Activated T-helper 9 cell treated with anti-CD3 and anti-CD28 coated beads, Interleukin-2, amount 50 U/mL, for 16 hours (primary cell): Measurements from ENCODE around the gene CCNL2.
"Not testable (repeated sequence)": the region's sequence is repeated elsewhere in the genome, so short reads cannot be mapped to it uniquely, and the experiment has no call there.

Experiments
- DNase-seq: peaks from one replicate; pipeline ENCODE4 v3.0.0-alpha.2; 2020; ENCODE audit warnings: low read depth

CCNL2 gene

DNA sequence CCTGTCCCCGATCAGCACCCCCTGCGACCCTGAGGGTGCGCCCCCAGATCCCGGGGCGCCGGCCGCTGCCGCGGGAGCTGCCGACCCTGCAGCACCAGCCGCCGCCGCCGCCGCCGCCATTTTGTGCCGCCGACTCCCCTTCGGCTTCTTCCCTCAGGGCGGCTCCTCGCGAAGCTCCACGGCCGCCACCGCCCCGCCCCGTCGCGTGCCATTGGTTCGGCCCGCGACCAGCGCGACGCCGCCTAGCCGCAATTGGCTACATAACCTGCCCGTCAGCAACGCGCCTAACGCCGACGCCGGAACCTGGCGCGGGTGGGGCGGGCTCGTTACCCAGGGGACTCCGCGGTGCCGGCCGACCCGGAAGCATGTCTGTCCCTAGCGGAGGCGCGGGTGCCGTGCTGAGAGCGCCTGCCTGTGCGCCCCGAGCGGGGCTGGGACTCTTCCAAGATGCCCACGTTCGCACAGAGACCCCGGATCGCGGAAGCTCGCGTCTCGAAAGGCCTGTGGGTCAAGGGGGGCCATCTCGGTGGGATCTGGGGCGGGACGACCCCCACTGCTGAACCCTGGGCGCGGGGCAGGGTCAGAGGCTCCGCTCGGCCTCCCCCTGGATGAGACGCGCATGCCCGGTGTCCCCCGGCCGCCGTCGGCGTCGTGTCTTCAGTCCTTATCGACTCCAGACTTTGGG, at the start of gene CCNL2:
Gene CCNL2 (minus strand): TSS at position 149 of the 685 bp plus-strand sequence. CDS start 29 bp downstream, at position 120.
- peak; percentile 100 for DNase-seq

DNA sequence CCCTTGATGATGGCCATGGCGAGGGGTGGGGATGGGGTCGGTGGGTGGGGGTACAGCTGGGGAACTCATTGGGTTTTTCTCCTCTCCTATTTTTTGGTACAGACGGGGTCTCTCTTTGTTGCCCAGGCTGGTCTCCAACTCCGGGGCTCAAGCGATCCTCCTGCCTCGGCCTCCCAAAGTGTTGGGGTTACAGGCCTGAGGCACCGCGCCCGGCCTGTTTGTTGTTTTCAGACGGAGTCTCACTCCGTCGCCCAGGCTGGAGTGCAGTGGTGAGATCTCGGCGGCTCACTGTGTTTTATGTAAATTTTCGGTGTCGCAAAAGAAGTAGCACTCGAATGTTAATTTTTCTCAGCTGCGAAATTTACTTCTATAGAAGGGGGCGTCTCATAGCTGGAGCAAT, 47.5 kb upstream of the CCNL2 start:
- not testable (repeated sequence) for DNase-seq

DNA sequence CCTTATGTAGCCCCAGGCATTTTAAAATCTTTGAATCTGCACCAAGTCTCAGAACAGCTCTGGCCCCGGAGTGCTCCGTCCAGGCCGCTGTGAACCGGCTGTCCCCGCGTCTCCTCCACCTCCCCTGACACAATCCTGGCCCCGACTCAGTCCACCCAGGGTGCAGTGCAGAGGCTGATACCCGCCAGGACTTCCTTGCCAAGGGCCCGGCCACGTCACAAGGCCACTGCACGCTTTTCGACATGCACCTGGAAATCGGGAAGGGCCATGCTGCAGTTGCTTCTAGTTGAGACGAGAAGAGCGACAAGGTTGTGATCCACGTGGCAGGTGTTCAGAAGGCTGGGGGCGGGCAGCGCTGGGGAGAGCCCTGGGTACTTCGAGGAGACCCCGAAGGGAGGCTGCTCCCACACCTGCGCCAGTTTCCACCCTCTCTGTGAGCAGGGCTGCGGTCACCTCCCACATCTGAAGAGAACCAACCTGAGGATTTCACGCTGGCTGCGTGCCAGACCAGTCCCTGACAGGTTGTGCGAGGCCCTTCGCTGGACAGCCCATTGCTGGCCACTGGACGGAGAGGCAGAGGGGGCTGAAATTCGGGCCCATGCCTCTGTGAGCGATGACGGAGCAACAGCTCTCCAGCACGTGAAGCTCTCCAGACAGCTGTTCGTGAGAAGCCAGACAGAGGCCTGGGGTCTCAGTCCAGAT, 43.1 kb upstream of the CCNL2 start:
- no peak for DNase-seq

DNA sequence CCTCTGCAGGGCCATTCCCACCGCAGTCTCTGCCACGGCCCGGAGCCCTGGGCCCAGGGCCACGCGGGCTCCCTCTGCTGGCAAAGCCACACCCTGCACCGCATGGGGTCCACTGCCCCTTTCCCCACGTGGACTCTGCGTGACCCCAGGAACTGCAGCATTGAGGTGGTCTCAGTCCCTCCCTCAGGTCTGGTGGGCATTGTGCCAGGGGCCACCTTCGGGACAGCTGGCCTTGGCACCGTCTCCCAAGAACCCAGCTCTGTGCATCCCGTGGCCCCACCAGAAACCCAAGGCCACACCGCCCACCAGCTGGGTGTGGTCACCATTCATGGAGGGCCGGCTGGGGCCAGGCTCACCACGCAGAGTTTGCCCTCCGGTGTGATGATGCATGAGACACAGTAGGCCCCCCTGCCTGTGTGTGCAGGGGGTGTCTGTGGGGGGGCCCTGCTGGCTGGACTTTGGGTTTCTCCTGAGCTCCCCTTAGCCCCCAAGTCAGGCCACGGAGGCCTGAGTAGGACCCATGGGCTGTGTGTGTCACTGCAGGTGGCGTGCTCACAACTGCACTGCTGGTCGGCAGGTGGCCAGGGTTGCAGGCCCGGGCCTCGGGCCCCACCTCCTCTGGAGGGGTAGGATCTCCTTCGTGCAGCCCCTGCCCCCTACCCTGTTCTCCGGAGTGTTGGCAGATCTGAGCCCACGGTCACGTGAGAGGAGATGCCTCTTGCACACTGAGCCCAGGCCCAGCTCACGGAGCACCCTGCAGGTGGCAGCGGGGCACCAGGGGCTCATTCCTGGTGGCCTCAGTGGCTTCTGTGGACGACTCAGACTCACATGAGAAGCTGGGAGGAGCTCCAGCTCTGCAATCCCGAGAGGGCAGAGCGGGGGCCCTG, 42.1 kb upstream of the CCNL2 start:
- DNase-seq = peak; percentile 39

DNA sequence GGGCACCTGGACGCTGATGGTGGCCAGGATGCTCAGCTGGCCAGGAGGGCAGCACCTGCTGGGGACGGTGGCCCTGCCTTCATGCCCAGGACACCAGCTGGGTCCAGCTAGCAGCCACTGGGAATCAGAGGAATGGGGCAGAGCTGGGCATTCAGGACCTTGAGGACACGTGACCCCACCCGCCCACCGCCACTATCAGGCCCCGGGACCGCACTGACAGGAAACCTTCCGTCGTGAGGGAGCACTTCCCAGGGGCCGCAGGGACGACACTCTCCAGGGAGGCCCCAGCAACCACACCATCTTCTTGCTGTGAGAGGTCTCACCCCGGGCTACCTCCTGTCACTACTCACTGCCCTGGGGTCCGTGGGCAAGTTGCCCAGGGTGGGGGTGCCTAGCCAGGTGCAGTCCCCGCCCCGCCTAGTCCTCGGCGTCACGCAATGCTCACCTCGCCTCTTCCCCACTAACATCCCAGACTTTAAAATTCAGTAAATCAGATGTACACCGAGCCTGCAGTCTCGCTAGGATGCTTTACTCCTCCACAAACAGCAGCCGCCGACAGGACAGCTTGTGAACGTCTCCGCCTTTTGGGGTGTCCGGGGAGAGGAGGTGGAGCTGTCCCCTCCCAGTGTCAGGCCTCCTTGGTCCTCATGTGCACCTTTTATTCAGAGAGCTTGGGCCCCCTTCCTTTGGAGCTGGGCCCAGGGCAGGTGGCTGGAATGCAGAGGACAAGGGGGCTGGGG, 41.3 kb upstream of the CCNL2 start:
- DNase-seq = no peak

DNA sequence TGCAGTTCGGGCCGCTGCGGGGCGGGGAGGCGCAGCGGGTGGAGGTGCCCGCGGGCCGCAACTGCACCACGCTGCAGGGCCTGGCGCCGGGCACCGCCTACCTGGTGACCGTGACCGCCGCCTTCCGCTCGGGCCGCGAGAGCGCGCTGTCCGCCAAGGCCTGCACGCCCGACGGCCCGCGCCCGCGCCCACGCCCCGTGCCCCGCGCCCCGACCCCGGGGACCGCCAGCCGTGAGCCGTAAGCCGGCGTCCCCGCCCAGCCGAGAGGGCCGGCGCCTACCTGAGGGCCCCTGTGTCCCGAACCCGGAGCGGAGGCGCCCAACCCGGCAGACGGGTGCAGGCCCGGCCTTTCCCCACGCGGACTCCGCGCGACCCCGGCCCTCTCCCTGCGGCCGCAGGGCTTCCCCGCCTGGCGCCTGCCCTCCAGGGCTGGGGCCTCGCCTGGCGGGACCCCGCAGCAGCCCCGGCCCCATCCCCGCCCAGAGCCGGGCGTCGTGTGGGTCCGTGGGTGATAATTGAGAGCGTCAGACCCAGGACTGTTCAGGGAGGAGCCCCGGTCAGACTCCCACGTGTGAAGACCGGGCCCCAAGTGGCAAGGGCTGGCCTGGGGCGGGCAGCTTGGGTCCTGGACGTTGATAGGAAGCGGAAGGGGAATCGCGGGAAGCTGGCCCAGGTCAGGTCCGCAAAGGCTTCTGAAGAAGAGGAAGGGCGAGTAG, 40.6 kb upstream of the CCNL2 start:
- DNase-seq = no peak

DNA sequence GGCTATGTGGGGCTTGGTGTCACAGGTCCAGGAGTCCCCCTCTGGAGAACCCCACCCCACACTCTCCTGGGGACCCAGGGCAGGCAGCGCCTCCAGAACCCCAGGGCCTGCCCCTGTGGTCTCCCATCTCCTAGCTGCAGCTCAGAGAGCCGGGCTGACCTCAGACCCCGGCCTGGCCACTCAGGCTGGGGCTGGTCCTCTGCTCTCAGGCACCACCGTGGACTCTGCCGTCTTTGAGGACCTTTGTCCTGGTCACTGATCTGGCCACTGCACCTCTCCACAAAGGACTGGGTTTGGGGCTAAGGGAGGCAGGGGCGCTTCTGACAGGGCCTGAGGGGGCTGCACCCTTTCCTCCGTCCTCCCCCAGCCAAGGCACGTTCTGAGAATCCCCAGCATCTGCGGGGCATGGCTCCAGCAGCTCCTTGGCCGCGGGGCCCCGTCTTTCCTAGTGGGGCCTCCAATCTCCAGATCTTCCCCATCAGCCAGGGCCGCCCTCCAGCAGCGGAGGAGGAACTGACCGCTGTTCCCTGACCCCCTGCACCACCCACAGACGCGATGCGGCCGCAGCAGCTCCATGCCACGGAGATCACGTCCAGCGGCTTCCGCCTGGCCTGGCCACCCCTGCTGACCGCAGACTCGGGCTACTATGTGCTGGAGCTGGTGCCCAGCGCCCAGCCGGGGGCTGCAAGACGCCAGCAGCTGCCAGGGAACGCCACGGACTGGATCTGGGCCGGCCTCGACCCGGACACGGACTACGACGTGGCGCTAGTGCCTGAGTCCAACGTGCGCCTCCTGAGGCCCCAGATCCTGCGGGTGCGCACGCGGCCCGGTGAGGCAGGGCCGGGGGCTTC, 39.6 kb upstream of the CCNL2 start:
- no peak for DNase-seq

DNA sequence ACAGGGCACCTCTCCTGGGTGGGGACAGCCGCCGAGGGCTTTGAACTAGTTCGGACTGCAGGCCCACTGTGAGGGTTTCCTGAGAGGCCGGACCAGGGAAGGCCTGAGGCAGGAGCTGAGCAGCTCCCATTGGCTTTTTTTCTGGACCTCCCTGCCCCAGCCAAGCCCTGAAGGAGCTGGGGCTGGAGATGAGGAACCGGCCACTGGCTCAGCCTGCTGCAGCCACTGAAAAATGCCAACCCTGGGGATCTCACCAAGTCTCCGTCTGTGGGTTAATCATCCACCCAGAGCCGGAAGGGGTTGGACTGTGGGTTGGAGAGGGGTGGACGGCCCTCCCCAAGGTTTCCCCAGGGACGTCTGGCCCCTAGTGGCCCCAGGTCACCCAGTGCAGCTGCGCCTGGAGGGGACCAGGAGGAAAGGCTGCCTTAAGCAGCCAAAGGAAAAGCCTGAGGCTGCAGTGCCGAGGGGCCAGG, 38.8 kb upstream of the CCNL2 start:
- DNase-seq = no peak

DNA sequence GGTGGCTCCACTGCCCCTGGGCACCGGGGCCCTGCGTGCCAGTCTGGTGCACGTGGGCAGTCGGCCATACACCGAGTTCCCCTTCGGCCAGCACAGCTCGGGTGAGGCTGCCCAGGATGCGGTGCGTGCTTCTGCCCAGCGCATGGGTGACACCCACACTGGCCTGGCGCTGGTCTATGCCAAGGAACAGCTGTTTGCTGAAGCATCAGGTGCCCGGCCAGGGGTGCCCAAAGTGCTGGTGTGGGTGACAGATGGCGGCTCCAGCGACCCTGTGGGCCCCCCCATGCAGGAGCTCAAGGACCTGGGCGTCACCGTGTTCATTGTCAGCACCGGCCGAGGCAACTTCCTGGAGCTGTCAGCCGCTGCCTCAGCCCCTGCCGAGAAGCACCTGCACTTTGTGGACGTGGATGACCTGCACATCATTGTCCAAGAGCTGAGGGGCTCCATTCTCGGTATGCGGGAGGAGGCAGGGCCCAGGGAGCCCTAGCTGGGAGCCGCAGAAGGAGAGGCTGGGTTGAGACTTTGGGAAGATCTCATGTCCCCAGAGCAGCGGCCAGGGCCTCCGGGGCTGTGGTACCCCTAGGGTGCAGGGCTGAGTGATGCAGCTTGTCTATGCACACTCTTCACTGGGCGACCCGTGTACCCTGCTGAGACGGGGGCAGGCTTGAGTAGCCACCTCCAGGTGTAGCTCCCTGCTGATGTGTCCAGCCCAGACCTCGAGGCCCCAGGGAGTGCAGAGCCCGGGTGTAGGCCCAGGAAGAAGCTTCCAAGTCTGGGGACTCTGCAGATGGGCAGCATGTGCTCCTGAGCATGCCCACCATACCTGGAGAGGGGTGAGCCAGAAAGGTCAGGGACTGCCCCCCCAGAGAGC, 38.1 kb upstream of the CCNL2 start:
- no peak for DNase-seq

DNA sequence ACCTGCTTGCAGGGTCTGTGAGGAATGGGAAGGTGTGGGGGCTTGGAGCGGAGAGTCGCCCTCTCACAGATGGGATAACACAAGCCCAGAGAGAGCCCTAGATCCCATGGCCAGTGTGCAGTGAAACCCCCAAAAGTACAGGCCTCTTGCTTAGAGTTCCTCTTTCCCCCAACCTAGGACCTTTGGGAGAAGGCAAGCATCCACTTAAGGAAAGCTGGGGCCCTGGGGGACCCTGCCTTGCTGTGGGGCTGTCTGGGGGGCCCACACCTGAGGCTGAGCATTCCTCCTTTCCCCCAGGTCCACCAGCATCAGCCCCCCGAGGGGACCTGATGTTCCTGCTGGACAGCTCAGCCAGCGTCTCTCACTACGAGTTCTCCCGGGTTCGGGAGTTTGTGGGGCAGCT, 37.5 kb upstream of the CCNL2 start:
- no peak for DNase-seq

DNA sequence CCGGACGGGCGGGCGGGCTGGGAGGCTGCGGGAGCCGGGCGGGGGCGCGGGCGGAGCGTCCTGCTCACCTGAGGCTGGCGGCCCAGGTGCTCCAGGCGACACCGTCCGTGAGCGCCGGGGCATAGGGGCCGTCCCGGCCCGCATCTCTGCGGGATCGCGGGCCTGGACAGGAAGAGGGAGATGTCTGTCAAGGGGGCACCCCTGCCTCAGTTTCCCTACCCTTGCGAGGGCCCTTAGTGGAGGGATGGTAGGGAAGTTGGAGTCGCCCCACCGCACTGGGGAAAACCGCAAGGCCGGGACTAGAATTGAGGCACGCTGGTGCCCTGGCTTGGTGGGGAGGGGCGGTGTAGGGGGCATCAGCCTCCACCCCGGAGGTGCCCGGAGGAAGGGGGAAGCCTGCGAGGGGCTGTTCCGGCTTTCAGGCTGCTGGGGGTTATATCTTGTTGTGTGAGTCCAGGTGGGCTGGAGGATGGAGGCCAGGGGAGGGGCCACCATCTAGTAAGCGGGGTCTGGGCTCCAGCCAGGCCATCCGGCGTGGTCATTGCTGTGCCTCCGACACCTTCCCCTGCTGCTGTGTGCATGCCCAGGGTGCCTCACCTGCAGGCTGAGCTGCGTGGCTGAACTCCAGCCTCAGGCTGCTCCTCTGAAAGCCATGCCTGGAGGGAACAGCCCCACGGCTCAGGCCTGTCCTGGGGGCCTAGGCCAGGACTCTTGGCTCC, 36.9 kb upstream of the CCNL2 start:
- no peak for DNase-seq

DNA sequence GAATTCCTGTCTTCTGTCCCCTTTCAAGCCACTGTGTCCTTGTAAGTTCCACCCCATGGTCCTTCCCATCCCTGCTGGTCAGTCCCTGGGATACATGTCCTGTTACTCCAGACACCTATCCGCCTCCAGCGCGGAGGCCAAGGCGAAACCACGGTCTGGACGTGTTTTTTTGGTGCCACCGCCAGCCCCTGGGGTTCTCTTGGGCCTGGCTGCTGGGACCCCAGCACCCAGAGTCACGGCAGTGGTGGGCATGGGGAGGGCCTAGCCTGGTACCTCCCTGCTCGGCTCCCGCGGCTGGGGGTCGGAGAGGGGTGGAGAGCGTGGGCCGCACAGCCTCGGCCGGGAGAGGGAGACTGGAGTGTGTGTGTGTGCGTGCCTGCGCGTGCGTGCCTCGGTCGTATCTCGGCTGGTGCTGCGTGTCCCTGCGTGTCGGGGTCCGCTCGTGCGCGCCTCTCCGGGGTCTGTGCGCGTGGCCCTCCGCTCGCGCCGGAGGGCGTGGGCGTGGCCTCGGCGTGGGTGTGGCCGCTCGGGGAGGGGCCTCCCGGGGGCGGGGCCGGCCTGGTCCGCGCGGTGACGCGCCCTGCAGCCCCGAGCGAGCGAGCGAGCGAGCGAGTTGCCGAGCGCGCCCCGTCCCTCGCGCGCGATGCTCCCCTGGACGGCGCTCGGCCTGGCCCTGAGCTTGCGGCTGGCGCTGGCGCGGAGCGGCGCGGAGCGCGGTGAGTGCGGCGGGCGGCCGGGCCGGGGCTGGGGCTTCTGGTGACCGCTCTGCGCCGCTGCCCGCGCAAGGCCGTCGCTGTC, 36.2 kb upstream of the CCNL2 start, which contains the start of gene VWA1:
Gene VWA1 (plus strand): TSS at position 585 of the 798 bp plus-strand sequence. CDS start 59 bp downstream, at position 644.
- peak; percentile 40 for DNase-seq

DNA sequence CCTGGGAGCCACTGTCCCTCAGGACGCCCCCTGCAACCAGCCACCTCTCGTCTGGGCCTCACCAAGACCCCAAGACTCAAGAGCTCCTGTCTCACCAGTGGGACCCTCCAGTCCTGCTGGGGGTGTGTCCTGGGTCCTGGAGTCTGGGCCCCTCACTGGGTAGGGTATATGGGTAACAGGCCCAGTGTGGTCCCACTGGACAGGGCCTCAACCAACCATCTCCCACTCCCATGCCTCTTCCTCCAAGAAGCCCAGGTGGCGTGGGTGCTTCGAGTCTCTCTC, 35.6 kb upstream of the CCNL2 start:
- DNase-seq = no peak

DNA sequence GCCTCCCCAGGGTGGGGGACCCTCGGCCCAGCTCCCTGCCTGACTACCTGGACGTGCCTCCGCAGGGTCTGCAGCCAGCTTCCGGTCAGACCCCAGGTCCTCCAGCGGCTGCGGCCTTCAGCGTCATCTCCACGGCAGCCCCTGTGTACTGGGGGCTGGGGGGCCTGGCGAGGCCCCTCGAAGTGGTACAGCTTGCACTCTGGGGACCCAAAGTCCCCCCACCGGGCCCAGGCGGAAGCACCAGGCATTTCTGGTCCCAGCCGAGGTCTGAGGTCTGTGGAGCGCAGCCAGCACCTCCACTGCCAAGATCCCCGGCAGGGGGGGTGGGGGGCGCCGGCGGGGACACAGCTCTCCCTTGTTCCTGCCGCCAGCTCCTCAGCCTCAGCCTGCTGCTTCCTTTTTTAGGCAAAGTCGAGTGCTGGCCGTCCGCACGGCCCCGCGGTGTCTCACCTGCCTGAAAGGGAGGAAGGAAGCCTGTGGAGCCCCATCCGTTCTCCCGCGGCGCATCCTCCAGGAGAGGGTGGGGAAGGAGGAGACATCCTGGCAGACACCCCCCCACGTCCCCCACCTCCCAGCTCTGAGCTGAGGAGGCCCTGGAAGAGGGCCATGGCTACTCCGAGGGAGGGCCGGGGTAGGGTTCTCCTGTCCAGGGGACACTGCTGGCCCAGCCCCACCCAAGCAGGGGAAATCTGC, 35.1 kb upstream of the CCNL2 start:
- DNase-seq = no peak

DNA sequence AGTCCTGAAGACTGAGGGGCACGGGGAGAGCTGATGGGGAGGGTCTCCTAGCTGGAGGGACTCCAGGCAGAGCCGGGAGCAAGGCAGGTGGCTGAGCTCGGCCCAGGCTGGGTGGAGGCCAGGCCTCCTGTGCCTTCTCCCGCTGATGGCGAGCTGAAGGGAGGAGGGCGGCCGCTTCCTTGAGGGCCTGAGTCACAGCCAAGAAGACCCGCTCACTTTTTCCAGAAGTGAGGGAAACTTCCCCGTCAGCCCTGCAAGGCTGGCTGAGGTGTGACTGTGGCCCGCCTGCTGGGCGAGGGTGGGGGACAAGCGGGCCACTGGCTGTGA, 34.6 kb upstream of the CCNL2 start:
- no peak for DNase-seq

DNA sequence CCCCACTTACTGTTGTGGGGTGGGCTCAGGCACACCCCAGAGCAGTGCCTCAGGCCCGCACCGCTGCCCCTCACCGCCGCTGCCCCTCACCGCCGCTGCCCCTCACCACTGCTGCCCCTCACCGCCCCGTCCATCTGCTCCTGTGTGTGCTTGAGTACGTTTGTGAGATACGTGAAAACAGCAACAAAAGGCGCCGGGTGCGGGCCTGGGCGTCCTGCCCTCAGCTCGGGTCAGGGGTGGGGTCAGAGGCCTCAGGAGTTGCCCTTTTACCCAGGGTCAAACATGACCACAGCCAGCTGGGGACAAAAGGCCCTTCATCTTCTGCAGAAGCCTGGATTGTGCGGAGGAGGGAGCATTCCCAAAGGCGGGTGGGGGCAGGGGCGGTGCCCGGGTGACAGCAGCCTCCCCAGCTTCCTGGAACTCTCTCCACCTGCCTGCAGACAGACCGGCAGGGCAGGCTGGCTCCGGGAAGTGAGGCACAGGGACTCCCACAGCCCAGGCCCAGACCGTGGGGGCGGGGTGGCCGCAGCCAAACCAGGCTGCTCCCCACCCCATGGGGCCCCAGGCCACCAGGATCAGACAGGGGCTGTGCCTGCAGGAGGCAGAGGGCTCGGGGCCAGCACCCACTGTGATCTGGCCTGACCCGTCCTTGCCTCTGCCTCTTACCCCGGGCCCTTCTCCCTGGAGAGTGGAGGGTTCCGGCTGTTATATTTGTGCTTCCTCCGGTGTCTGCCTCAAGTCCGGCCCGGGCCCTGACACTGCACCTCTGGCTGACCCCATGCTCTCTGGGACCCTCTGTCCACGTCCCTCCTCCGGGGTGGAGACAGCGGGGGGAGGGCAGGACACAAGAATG, 34.0 kb upstream of the CCNL2 start:
- DNase-seq = no peak
